ENCODE data around the gene NFIA.

Gene NFIA

DNA sequence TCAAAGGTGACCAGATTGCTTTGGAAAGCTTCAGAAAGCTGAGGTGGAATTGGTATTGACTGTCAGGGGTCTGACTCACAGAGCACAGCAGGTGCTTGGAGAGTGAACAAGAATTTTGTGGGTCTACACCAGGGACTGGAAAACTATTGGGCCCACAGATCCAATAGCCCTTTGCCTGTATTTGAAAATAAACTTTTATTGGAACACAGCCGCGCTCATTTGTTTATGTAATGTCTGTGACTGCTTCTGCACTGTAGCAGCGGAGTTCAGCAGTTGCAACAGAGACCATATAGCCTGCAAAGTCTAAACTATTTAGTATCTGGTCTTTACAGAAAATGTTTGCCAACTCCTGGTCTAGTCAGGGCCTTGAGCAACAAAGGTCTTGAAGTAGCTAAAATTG is 315.6 kb downstream of the NFIA start:
- DNase-seq (ENCODE audit: low read depth) = no peak

DNA sequence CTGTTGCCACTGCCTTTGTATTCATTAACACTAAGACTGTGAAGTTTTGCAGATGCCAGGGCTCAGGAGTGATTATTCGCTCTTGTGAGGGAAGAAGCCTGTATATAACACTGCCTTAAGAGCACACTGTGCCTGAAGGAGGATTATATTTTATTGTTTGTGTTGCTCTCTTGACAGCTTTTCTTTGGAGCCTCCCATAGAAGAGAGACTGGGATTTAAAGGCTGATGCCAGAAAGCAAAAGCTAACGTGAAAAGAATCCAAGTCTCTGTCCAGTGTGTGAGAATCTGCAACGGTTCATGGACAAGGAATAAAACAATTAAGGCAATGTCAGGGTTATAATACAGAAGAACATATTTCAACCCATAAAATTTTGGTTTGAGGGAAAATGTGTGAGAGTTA is 316.8 kb downstream of the NFIA start:
- DNase-seq (ENCODE audit: low read depth) = no peak

DNA sequence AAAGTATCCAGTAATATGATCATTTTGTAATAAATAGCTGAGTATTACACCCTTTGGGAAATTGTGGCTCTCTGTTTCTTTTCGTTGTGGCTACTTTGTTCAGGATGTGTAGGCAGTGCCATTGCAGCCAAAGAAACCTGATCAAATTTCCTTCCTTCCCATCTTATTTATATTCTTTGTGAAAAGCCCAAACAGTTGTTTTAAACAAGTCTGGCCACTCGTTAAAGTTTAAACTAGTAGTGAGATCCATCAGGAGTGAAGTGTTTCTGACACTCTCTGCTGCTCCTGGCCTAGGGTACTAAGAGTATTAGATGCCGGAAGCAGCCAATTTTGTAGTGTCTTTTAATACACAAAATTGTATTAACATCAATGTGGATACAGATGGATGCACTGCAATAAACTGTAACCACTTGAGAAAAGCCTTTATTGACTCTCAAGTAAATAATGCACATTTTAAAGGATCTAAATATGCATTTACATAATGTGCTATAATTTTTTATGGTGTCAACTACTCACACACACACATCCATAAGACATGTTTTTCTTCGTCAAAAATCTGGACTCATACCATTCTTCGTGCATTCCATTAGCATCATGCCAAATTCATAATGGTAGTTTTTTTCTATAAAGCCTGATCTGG is 317.9 kb downstream of the NFIA start:
- DNase-seq (ENCODE audit: low read depth) = no peak

DNA sequence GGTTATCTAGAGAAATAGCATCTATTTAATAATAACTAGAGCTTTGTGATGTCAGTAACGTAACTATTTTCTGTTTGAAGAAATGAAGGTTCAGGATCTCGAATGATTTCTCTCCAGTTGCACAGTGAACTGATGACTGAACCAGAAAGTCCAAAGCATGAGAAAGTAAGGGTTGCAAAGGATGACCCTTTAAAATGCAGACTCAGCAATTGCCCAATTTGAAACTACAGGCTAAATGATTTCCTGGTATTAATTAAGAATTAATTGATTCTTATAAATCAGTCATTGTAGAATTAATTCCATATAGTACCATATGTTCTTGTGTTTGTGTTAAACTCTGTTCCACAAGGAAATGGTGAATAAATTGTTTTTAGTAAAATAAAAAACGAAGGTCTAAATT is 318.6 kb downstream of the NFIA start:
- no peak for DNase-seq (ENCODE audit: low read depth)

DNA sequence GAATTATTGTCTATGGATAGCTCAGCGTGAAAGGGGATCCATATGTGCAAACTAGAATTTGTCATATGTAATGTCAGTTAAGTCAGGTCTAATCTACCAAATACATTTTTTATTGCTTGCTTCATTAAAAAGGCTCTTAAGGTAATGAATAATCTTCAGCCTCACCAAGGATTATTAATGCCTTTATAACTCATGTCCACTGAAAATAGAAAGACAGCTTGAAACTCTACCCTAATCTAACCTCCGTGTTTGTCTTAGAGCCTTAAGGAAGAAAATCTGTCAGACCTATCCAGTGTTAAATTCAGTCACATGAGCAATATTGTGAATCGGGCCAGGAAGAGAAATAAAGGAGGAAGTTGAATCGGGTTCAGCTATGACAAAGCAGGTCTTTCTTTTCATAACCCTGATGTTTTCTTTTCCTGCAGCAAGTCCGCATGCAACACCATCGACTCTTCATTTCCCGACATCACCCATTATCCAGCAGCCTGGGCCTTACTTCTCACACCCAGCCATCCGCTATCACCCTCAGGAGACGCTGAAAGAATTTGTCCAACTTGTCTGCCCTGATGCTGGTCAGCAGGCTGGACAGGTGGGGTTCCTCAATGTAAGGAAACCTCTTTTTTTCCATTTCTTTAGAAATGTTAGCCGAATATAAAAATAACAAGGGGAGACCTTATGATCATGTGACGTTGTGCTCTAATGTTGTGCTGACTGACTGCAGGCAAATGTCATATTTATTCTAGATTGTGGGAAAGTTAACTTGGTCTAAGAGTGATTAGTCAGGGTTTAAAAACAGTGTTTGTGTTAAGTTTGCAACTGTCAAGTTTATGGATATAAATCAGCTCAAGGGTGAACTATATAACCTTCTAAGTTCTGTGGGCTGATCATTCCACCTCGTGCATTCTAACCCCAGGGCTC is 321.6 kb downstream of the NFIA start:
- no peak for DNase-seq (ENCODE audit: low read depth)

DNA sequence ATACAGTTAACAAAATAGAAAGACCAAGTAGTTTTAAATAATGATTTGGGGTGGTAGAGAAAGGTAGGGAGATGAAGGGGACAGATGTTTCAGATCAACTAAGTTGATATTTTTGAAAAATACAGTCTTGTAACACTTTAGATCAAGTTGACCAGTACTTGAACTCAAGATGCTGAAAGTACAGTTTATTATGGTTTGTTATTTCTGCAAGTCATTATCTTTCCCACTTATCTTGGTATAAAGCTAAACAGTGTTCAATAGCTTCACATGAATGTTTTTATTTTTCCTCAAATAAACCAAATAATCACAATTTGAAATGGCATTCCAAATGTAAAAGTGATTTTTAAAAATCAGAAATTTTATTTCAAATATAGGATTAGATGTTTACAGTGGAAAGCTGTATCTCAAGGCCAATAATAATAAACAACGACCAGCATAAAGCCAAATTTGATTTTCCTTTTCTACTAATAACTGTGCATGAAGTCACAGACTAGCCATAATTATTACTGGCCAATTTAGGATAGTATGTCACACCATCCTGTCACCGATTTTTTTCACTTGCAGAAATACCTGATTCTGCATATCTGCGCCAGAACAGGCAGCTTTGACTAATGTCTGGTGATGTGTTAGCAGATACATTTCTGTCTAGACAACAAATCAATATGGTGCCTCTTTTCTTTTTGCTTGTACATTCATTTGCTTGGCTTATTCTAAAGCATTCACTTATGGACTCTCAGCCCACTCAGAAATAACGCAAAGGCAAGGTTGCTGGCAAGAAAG is 322.4 kb downstream of the NFIA start:
- no peak for DNase-seq (ENCODE audit: low read depth)

DNA sequence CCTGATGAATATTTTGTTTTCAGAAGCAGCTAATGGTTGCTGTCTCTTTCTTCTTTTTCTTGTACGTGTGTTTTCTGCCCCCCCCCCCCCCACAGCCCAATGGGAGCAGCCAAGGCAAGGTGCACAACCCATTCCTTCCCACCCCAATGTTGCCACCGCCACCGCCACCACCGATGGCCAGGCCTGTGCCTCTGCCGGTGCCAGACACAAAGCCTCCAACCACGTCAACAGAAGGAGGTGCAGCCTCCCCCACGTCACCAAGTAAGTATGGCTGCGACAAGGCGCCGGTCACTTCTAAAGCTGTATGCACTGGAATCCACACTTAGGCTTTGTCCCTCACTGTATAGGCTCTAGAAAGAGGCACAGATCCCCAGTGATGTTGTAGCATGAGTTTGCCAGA is 324.1 kb downstream of the NFIA start:
- DNase-seq (ENCODE audit: low read depth) = no peak

DNA sequence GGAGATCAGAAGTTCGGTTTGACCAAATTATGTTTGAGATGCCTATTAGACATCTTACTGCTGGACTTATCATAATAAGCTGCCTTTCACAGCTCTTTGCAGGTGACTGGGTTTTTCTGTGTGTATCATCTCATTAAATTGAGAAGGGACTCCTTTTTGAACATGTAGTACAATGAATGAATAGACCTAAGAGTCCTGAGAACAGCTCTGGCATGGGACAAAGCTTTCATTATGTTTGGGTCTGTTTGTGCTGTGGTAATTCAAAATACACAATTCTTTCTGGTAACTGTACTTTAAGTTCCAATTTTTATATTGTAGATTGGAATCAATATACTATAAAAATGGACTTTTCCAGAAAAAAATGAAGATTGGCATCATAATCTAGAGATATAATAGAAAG is 330.2 kb downstream of the NFIA start:
- DNase-seq (ENCODE audit: low read depth) = no peak

DNA sequence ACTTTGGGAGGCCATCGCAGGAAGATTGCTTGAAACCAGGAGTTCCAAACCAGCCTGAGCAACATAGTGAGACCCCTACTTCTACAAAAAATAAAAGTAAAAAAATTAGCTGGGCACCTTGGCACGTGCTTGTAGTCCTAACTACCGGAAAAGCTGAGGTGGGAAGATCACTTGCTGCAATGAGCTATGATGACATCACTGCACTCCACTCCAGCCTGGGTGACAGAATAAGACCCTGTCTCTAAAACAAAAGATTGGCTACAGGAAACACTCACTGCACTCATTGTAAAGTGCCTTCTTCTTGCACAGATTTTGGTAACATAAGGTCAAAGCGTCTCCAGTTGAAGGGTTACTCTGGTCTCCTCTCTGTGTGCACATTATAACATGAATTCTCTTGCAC is 336.8 kb downstream of the NFIA start:
- no peak for DNase-seq (ENCODE audit: low read depth)

DNA sequence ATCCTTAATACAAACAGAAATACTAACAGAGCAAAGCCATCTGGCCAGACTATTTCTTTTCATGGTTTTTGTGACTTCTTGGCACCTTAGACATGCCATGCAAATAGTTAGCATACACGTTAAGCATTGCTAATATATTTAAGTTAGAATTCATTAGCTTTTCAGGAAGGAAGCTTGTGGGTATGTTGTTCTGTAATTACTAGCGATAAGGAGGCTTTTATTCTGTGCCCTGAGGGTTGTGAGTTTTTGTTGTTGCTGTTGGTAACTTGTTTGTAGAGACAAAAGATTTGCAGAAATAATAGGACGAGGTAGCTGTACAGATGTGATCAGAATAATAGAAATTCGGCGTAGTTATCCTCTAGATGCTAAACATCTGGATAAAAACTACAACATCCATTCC is 337.3 kb downstream of the NFIA start:
- no peak for DNase-seq (ENCODE audit: low read depth)

DNA sequence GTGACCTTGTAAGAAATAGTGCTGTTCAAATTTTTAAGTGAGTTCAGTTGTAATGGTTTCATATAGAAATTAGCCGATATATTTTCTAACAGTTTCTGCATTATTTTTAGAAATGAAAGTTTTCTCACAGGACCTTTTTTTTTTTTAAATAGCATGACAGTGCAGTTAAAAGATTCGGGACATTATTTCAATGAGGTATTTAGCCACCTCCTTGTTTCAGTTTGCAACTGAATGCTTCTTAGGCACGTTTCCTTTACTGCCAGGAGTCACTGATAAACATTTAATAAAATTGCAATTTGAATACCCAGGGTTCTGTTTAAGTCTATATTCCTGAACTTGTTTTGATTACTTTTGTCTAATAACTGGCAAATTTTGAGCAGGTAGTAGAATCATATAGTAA is 337.9 kb downstream of the NFIA start:
- no peak for DNase-seq (ENCODE audit: low read depth)

DNA sequence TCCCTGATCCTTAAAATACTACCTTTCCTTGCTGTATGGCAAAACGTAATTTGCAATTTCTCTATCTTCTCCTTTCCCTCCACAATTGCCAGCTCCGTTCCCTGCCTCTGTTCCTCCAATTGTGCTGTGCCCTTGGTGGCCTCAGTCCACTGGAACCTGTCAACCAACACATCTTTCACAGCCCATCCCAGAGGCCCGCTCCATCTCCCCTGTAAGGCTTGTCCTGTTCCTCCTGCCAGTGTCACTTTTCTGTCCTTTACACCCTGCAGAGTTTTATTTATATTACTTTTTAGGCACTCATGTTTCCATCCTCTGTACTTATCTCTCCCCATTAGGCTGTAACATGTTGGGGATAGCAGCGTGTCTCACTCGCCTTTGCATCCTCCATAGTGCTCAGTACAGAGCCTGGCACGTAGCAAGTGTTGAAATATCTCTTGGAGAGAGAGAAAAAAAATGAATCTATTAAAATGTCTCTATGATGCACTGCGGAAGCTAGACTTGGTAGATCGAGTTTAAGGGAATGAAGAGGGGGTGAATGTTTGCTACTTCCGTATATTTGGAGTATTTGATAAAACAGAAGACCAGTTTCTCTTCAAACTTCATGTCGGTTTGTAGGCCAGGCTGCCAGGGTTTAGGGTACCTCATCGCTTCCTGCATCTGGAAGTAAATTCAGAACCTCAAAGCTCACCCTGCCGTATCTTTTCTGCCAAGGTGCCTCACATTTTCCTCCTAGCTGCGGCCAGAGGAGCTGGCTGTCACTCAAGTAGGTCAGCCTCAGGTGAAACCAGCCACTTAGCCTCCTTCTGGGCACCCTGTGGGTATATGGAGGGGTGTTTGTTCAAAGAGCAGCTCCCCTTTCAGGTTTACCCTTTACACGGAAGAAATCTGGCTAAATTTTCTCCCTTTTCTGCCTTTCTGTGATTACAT is 338.8 kb downstream of the NFIA start:
- DNase-seq (ENCODE audit: low read depth) = no peak

DNA sequence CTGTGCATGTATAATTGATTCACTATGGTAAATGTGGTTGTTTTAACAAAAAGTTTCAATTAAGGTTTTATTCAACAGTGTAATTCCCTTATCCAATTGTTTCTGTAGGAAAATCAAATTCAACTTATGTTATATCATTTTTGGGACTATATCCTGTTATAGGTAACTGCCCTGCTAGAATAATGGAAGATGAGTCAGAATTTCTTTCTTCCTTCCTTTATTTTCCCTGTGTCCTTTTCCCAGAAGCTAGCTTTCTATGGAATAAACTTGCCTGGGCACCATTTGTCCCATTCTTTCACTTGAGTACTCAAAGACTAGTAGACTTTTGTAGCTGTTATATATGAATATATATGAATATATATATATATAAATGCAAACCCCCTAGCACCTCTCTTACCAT is 341.3 kb downstream of the NFIA start:
- no peak for DNase-seq (ENCODE audit: low read depth)

DNA sequence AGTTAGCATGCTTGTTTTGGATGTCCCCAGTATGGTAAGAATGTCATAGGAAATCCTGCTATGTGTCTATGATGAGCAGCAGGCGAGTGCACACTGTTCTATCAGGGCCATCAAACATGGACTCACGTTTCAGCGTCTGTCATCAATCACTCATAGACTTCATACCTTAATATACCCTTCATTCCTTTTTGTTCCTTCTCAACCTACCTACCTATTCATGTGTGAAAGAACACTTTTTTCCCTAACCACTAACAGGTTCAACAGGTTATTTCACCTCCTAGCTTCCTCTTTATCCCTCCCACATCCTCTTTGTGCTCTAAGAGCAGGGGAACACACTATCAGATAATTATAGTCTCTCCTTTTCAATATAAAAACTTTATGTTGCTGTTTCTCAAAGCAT is 342.0 kb downstream of the NFIA start:
- no peak for DNase-seq (ENCODE audit: low read depth)

DNA sequence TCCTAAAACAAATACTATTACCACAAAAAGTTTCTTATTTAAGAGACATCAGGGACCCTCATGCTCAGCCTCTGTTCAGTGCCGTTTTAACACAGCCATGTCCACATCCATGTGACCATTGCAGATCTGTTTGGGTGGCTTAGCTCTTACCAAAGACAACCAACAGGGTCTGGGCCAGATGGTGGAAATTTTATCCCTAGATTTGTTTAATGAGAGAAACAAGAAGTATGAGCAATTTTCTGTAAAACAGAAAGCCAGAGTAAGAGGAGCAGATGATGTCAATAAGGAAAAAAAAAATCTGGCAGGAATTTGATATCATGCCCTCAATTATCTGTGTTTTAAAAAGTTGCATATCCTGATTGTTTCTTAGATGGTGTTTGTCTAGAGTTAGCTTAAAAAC is 342.7 kb downstream of the NFIA start:
- DNase-seq (ENCODE audit: low read depth) = no peak

DNA sequence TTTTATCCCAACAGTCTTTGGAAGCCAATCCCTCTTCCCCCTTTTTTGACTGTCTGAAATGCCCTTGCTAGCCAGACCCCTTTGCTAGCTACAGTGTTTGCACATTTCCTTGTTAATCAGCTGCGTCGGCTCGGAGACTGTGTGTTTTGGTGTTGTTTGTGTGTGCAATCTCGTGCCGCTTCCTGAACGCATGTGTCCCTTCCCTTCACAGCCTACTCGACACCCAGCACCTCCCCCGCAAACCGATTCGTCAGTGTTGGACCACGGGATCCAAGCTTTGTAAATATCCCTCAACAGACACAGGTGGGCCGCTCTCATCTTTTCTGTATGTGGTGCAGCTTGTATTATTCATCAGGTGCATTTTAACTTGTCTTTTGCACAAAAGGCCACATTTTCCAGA is 343.9 kb downstream of the NFIA start:
- DNase-seq (ENCODE audit: low read depth) = no peak

DNA sequence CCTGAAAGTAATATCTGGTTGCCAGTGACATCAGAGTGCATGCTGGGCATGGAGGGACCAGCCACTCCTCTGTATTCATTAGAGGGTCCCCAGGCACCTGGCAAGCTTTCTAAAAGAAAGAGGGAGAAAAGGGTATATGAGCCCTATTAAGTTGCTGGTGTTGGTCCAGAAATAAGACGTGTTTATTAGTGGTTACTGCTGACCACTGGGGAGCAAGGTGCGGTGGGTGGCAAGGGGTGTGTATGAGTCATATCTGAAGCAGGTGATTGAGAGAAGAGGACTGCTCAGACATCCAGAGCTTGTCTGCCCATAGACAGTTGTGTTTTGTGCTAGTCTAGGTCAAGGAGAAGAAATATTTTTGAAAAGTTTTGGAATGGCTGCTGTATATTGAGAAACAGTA is 344.5 kb downstream of the NFIA start:
- DNase-seq (ENCODE audit: low read depth) = no peak

DNA sequence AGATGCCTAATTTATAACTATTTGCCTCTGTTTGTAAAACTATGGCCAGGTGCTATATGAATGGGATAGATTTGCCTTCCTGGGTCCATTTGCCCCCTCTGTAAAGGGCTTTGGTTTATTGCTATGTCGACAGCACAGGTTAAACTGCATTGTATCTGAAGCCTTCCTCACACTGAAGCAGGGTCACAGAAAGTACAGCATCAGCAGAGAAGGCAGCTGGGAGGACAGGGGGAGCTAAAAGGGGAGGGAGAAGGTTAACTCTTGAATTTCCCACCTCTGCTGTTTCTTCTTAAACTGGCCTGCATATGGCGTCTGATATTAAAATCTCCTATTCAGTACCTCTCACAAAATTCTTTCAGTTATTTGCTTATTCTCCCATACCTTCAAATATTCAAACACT is 345.1 kb downstream of the NFIA start:
- no peak for DNase-seq (ENCODE audit: low read depth)

DNA sequence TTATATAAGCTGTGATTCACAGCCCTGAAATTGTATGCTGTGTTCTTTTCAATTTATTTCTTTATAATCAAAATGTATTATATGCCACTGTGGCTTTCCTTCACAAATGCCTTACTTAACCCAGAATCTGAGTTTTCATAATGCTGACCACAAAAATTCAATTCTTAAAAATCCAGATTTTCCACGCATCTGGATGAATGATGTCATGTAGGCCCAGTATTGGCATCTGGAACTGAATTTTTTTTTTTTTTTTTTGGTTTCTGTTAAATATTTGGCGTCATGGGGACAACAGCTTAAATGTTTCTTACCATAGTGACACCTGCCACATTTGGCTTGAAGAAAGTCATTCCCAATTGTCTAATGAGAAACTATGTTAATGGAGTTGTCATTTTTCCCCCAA is 345.8 kb downstream of the NFIA start:
- no peak for DNase-seq (ENCODE audit: low read depth)

DNA sequence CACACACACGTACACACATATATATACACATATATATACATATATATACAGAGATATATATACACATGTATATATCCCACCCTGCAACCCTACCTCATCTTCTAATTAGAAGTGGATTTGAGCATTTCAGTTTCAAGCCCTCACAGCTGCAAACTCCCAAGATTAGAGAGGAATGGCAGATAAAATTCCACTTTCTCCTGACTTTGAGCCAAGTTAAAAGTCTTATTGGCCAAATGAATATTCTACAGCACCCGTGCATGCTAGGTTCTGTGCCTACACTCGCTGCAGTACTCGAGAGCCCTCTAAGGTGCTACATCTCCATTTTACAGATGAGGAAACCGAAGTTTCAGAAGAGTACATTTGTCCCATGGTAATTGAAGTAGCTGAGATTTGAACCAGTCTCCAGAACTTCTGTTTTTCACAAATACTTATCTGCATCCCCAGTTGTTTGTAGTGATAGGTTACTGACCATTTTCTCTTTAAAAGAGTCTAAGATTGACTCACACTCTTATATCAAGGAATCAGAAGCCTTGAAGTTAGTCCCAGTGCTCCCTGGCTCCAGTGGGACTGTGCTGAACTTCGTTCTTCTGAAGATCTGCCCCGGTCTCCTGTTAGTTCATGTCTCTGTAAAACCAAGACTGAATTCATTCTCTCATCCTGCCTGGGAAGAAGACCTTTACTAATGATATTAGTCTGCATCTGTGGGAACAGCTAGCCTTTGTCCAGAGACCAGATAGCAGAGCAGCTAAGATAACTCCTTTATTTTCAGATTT is 350.4 kb downstream of the NFIA start:
- no peak for DNase-seq (ENCODE audit: low read depth)

DNA sequence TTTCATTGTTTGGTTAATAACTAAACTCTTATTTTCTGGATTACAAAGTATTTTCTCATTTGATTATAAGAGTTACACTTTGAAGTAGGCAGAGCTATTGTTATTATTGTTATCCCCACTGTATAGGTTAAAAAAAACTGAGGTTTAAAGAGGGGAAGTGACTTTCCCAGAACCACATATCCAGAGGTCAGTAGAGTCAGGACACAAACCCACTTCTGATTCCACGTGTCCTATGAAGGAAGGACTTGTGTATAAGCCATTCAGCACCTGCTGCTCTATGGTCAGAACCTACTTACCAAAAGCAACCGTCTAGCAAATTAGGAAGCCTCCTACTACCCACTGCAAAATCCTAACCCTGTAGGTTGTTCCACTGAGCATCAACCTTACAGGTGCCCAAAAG is 351.3 kb downstream of the NFIA start:
- no peak for DNase-seq (ENCODE audit: low read depth)

Measured in stimulated activated CD8-positive, alpha-beta memory T cell treated with anti-CD3 and anti-CD28 coated beads, Interleukin-15, amount 100 ng/mL, for 24 hours (primary cell).